ENCODE data around the gene PLS3. TPM values are rescaled to one million over a fixed set of nuclear protein-coding genes. Genes with fewer than 3 reads are reported as not detected.

The PLS3 gene
- total RNA-seq, 1 donor from 2014 or later: 145 TPM

- ATAC-seq: no peak
Measured at GRCh38 chrX:115571712-115572111, 10.7 kb downstream of the PLS3 start.

- ATAC-seq: no peak
Measured at GRCh38 chrX:115573185-115573584, 12.2 kb downstream of the PLS3 start.

GRCh38 chrX:115576676-115577075 is 15.7 kb downstream of the PLS3 start:
- ATAC-seq: no peak

- peak; percentile 55 for ATAC-seq
Measured at GRCh38 chrX:115579327-115579726, 18.4 kb downstream of the PLS3 start.

- no peak for ATAC-seq
Measured at GRCh38 chrX:115579786-115580294, 18.9 kb downstream of the PLS3 start.

GRCh38 chrX:115581759-115582615 is 21.0 kb downstream of the PLS3 start:
- no peak for ATAC-seq

GRCh38 chrX:115582616-115583495 is 21.9 kb downstream of the PLS3 start:
- ATAC-seq: peak; percentile 41

GRCh38 chrX:115583496-115584004 is 22.6 kb downstream of the PLS3 start:
- peak; percentile 46 for ATAC-seq

GRCh38 chrX:115584696-115585095 is 23.7 kb downstream of the PLS3 start:
- peak; percentile 61 for ATAC-seq

GRCh38 chrX:115588179-115588578 is 27.2 kb downstream of the PLS3 start:
- no peak for ATAC-seq

GRCh38 chrX:115589419-115589818 is 28.4 kb downstream of the PLS3 start:
- ATAC-seq: peak; percentile 85

- peak; percentile 35 for ATAC-seq
Measured at GRCh38 chrX:115591420-115591819, 30.4 kb downstream of the PLS3 start.

- ATAC-seq: peak; percentile 45
Measured at GRCh38 chrX:115591856-115592842, 31.2 kb downstream of the PLS3 start.

GRCh38 chrX:115592997-115593734 is 32.2 kb downstream of the PLS3 start:
- peak; percentile 69 for ATAC-seq

- no peak for ATAC-seq
Measured at GRCh38 chrX:115595049-115595448, 34.1 kb downstream of the PLS3 start.

- ATAC-seq: no peak
Measured at GRCh38 chrX:115598556-115598955, 37.6 kb downstream of the PLS3 start.

GRCh38 chrX:115602308-115602707 is 41.3 kb downstream of the PLS3 start:
- peak; percentile 82 for ATAC-seq

- ATAC-seq: peak; percentile 79
Measured at GRCh38 chrX:115602729-115603389, 41.9 kb downstream of the PLS3 start.

- no peak for ATAC-seq
Measured at GRCh38 chrX:115603534-115604074, 42.6 kb downstream of the PLS3 start.

GRCh38 chrX:115606861-115607260 is 45.9 kb downstream of the PLS3 start:
- ATAC-seq: no peak
